Measurements from ENCODE around the gene FAM98C. TPM values are rescaled to one million over a fixed set of nuclear protein-coding genes. Genes with fewer than 3 reads are reported as not detected.

Gene FAM98C
- total and polyA plus RNA-seq, 2 of the 13 experiments (the other 11 are each of a cell fraction or from before 2014, with no cell fraction given), result 10.0 to 11.5 TPM

DNA sequence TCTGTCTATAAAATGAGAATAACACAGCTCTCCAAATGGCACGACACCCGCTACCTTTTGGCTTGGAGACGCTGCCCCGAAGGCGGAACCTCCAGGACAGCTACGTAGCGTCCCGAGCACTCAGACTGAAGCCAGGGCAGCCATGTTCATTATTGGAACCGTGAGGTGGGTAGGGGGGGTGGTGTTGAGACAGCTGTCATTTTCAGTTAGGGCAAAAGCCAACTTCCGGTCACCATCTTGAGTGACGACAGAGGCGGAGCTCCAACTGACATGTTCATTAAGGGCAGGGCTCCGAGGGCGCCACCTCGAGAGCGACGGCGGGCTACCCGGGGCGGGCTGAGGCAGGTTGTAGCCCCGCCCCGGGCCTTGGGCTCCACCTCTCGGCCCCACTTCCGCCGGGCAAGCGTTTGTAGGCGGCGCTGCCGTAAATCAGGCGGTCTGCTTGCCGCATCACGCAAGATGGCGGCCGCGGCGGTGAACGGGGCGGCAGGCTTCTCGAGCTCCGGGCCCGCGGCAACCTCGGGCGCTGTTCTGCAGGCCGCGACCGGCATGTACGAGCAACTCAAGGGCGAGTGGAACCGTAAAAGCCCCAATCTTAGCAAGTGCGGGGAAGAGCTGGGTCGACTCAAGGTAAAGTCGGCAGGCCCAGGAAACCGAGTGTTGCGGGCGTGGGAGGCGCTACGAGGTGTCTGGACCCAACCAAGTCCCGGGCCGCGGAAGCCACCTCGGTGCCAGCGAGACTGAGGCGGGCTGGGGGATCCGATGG, 28.4 kb upstream of the FAM98C start, which contains the start of gene PSMD8:
Gene PSMD8, plus strand, starts transcription at position 240 of the 766 bp plus-strand sequence. Its CDS starts 31 bp downstream, at position 271.
- in situ Hi-C loops (cut with HindIII; ENCODE audit: extremely low pct_ligation_motif_present, low pct_unique_long_range_greater_than_20kb), result no loop called here
- POLR2A ChIA-PET, result interaction anchor here (0.6 to 3.3 kb wide), 23 partner anchors 10 to 556 kb away, joined by 3 to 49 read pairs (median 5); partner anchors contain the start of genes C19orf33, CATSPERG, EIF3K and FAM98C
- 0 out of 2 replicates have a peak, but pooled peaks have one; percentile 32 for TF ChIP-seq KLF9 (CRISPR knock-in tag; IDR thresholded peaks at IDR 0.05; ENCODE audit: low read depth)
- TF ChIP-seq ZNF510 (CRISPR knock-in tag; IDR thresholded peaks at IDR 0.05; ENCODE audit: low read depth), result peak; percentile 97
- TF ChIP-seq ZBTB7A (CRISPR knock-in tag; IDR thresholded peaks at IDR 0.05), result no peak
- TF ChIP-seq SSRP1 (CRISPR knock-in tag; IDR thresholded peaks at IDR 0.05), result no peak
- no peak for TF ChIP-seq NPAS2 (CRISPR knock-in tag; IDR thresholded peaks at IDR 0.05; ENCODE audit: borderline replicate concordance)
- TF ChIP-seq, protein P1, sequence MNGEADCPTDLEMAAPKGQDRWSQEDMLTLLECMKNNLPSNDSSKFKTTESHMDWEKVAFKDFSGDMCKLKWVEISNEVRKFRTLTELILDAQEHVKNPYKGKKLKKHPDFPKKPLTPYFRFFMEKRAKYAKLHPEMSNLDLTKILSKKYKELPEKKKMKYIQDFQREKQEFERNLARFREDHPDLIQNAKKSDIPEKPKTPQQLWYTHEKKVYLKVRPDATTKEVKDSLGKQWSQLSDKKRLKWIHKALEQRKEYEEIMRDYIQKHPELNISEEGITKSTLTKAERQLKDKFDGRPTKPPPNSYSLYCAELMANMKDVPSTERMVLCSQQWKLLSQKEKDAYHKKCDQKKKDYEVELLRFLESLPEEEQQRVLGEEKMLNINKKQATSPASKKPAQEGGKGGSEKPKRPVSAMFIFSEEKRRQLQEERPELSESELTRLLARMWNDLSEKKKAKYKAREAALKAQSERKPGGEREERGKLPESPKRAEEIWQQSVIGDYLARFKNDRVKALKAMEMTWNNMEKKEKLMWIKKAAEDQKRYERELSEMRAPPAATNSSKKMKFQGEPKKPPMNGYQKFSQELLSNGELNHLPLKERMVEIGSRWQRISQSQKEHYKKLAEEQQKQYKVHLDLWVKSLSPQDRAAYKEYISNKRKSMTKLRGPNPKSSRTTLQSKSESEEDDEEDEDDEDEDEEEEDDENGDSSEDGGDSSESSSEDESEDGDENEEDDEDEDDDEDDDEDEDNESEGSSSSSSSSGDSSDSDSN (CRISPR knock-in tag; IDR thresholded peaks at IDR 0.05), result peak; percentile 96
- no peak for TF ChIP-seq RBAK (CRISPR knock-in tag; IDR thresholded peaks at IDR 0.05)
- no peak for TF ChIP-seq ZNF460 (CRISPR knock-in tag; IDR thresholded peaks at IDR 0.05; ENCODE audit: borderline replicate concordance)
- TF ChIP-seq NR1H2 (CRISPR knock-in tag; IDR thresholded peaks at IDR 0.05; ENCODE audit: borderline replicate concordance, low read depth), result no peak
- peak; percentile 65; the same call in 1 of the 2 replicates for TF ChIP-seq IKZF5 (CRISPR knock-in tag; IDR thresholded peaks at IDR 0.05)
- no peak for TF ChIP-seq SOX13 (IDR thresholded peaks at IDR 0.05)
- peak in 1 of 2 experiments; percentile 45; a peak in 2 of 4 replicates for TF ChIP-seq SOX13 (CRISPR knock-in tag; conservative IDR thresholded peaks at IDR 0.05 in 1 of 2, IDR thresholded peaks at IDR 0.05 in 1 of 2)
- TF ChIP-seq ZNF672 (CRISPR knock-in tag; IDR thresholded peaks at IDR 0.05), result no peak
- no peak for TF ChIP-seq RBM39 (IDR thresholded peaks at IDR 0.05; ENCODE audit: low read depth, low read length, poor library complexity, severe bottlenecking)
- no peak for TF ChIP-seq FLYWCH1 (CRISPR knock-in tag; IDR thresholded peaks at IDR 0.05)
- TF ChIP-seq, protein P2, sequence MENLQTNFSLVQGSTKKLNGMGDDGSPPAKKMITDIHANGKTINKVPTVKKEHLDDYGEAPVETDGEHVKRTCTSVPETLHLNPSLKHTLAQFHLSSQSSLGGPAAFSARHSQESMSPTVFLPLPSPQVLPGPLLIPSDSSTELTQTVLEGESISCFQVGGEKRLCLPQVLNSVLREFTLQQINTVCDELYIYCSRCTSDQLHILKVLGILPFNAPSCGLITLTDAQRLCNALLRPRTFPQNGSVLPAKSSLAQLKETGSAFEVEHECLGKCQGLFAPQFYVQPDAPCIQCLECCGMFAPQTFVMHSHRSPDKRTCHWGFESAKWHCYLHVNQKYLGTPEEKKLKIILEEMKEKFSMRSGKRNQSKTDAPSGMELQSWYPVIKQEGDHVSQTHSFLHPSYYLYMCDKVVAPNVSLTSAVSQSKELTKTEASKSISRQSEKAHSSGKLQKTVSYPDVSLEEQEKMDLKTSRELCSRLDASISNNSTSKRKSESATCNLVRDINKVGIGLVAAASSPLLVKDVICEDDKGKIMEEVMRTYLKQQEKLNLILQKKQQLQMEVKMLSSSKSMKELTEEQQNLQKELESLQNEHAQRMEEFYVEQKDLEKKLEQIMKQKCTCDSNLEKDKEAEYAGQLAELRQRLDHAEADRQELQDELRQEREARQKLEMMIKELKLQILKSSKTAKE (CRISPR knock-in tag; IDR thresholded peaks at IDR 0.05; ENCODE audit: borderline replicate concordance), result no peak
- no peak for TF ChIP-seq PHB2 (IDR thresholded peaks at IDR 0.05; ENCODE audit: partially characterized antibody)
- no peak for TF ChIP-seq U2AF2 (IDR thresholded peaks at IDR 0.05; ENCODE audit: low read depth, low read length)
- no peak for TF ChIP-seq RFXANK (CRISPR knock-in tag; IDR thresholded peaks at IDR 0.05)

More for the DNA sequence above, 28.4 kb upstream of the FAM98C start, which contains the start of gene PSMD8:
- Histone ChIP-seq H3K4me3 (replicated peaks in 1 of 3; ENCODE audit: insufficient read depth in 1 of 3, low read depth in 2 of 3, low read length in 3 of 3) (peak within 1 kb of the TSS; percentile 87 to 99 (median 92)), H2AFZ (ENCODE audit: low read length) (peak within 1 kb of the TSS; percentile 90), H4K20me1 (ENCODE audit: insufficient read depth, low read length) (peaks cover 2% of the 10 kb centered on the region; the same call in 1 of the 2 replicates), H3K27ac (ENCODE audit: extremely low read length, insufficient read depth, low read length) (peak within 1 kb of the TSS; percentile 84), H3K9me3 (ENCODE audit: low read length) (no peaks in the 10 kb centered on the region), H3K4me2 (ENCODE audit: low read depth, low read length) (peak within 1 kb of the TSS; percentile 86), H3K4me1 (ENCODE audit: insufficient read depth, low read length) (peaks cover 22% of the 10 kb centered on the region), H3K27me3 (ENCODE audit: control insufficient read depth in 1 of 2, insufficient read depth in 2 of 2, low read length in 2 of 2) (no peaks in the 10 kb centered on the region; a peak in 1 of 5 replicates), H3K36me3 (replicated peaks in 1 of 2; ENCODE audit: control insufficient read depth in 1 of 2, insufficient read depth in 2 of 2, low read length in 2 of 2) (peaks cover 6 to 19% of the 10 kb centered on the region in 2 experiments; a peak in 4 of 5 replicates), H3K79me2 (ENCODE audit: insufficient read depth, low read length) (peaks cover 22% of the 10 kb centered on the region), H3K9ac (ENCODE audit: insufficient read depth, low read depth, low read length) (peak within 1 kb of the TSS; percentile 94)
- CTCF ChIA-PET (ENCODE audit: low intra/inter-chr PET ratio, low total read pairs), result interaction anchor here (0.9 kb wide), 1 partner anchor 131 kb away, joined by 3 read pairs; no protein-coding TSS in a partner anchor
- FAIRE-seq (peak; percentile 95), DNase-seq (ENCODE audit: low spot score) (peak; percentile 98), ATAC-seq (peak; percentile 97)
- WGBS (ENCODE audit: low lambda C conversion rate), result 3% methylated on average over 19 of the region's 65 CpGs
- intact Hi-C loops (cut with micrococcal nuclease; ENCODE audit: unreplicated experiment), result loop anchor here (1.0 kb wide), 1 partner anchor 39 kb away; the partner anchor contains the start of gene CATSPERG
- no TSS peak for BruUV-seq (replicated peaks)
